HL-60/S4 treated with retinoic acid at 250 ng/mL for 4 days and 3 days (cell line): ENCODE measurements around the gene CBLN3.

Experiments used
- in situ Hi-C: fragments of 300-500 bp; cut with MboI; formaldehyde crosslinking; loops from 2 replicates; pipeline ENCODE4 v1.7.0; 2022; ENCODE audit warnings: low sequenced_read_pairs

The CBLN3 gene

GRCh38 chr14:24439830-24440605, 10.6 kb upstream of the CBLN3 start:
- in situ Hi-C loops: loop anchor here (5.0 to 25.0 kb wide), 2 partner anchors 108 to 203 kb away; partner anchors contain the start of genes GMPR2, NEDD8 and TINF2

- in situ Hi-C loops: loop anchor here (5.0 to 25.0 kb wide), 2 partner anchors 107 to 202 kb away; partner anchors contain the start of genes GMPR2, NEDD8 and TINF2
Measured at GRCh38 chr14:24439257-24439656, 9.8 kb upstream of the CBLN3 start.

GRCh38 chr14:24438223-24439097, 9.0 kb upstream of the CBLN3 start:
- in situ Hi-C loops: loop anchor here (5.0 to 25.0 kb wide), 2 partner anchors 106 to 201 kb away; partner anchors contain the start of genes GMPR2, NEDD8 and TINF2

- in situ Hi-C loops: loop anchor here (5.0 to 25.0 kb wide), 2 partner anchors 105 to 200 kb away; partner anchors contain the start of genes GMPR2, NEDD8 and TINF2
Measured at GRCh38 chr14:24437736-24438067, 8.2 kb upstream of the CBLN3 start.

GRCh38 chr14:24437020-24437735, 7.7 kb upstream of the CBLN3 start:
- in situ Hi-C loops: loop anchor here (5.0 to 25.0 kb wide), 2 partner anchors 105 to 200 kb away; partner anchors contain the start of genes GMPR2, NEDD8 and TINF2

GRCh38 chr14:24436355-24437019, 7.0 kb upstream of the CBLN3 start:
- in situ Hi-C loops: loop anchor here (5.0 to 25.0 kb wide), 2 partner anchors 104 to 199 kb away; partner anchors contain the start of genes GMPR2, NEDD8 and TINF2

- in situ Hi-C loops: loop anchor here (5.0 to 25.0 kb wide), 2 partner anchors 104 to 199 kb away; partner anchors contain the start of genes GMPR2, NEDD8 and TINF2
Measured at GRCh38 chr14:24435998-24436354, 6.5 kb upstream of the CBLN3 start.

- in situ Hi-C loops: loop anchor here (5.0 to 25.0 kb wide), 2 partner anchors 103 to 198 kb away; partner anchors contain the start of genes GMPR2, NEDD8 and TINF2
Measured at GRCh38 chr14:24435192-24435810, 5.8 kb upstream of the CBLN3 start.

- in situ Hi-C loops: loop anchor here (5.0 to 25.0 kb wide), 2 partner anchors 102 to 197 kb away; partner anchors contain the start of genes GMPR2, NEDD8 and TINF2
Measured at GRCh38 chr14:24434676-24435075, 5.2 kb upstream of the CBLN3 start.

GRCh38 chr14:24434036-24434435, 4.6 kb upstream of the CBLN3 start:
- in situ Hi-C loops: loop anchor here (25.0 kb wide), 1 partner anchor 197 kb away; the partner anchor contains the start of genes GMPR2, NEDD8 and TINF2

GRCh38 chr14:24432259-24433131, 3.0 kb upstream of the CBLN3 start:
- in situ Hi-C loops: loop anchor here (25.0 kb wide), 1 partner anchor 195 kb away; the partner anchor contains the start of genes GMPR2, NEDD8 and TINF2

- in situ Hi-C loops: loop anchor here (25.0 kb wide), 1 partner anchor 194 kb away; the partner anchor contains the start of genes GMPR2, NEDD8 and TINF2
Measured at GRCh38 chr14:24431569-24432258, 2.2 kb upstream of the CBLN3 start.

- in situ Hi-C loops: loop anchor here (25.0 kb wide), 1 partner anchor 194 kb away; the partner anchor contains the start of genes GMPR2, NEDD8 and TINF2
Measured at GRCh38 chr14:24430682-24431568, 1.5 kb upstream of the CBLN3 start.

GRCh38 chr14:24430143-24430681, 744 bp upstream of the CBLN3 start:
- in situ Hi-C loops: loop anchor here (25.0 kb wide), 1 partner anchor 193 kb away; the partner anchor contains the start of genes GMPR2, NEDD8 and TINF2

- in situ Hi-C loops: loop anchor here (25.0 kb wide), 1 partner anchor 192 kb away; the partner anchor contains the start of genes GMPR2, NEDD8 and TINF2
Measured at GRCh38 chr14:24428628-24429394, 657 bp downstream of the CBLN3 start.
